Suprapubic skin (tissue), 4 donors: ENCODE data around the gene RSBN1L. TPM values are rescaled to one million over a fixed set of nuclear protein-coding genes. Genes with fewer than 3 reads are reported as not detected.

ENCODE experiments used
- DNase-seq, 2 donors: peaks; one replicate each; pipeline ENCODE4 v3.0.0-alpha.2; 2019; ENCODE audit warnings: low spot score in 2 of 2
- H3K27ac ChIP-seq: fragments of 200-600 bp; sonication (generic); one replicate; pipeline ENCODE4 v1.5.1; 2019
- H3K27me3 ChIP-seq: fragments of 200-600 bp; sonication (generic); one replicate; pipeline ENCODE4 v1.5.1; 2019
- H3K36me3 ChIP-seq: fragments of 200-600 bp; sonication (generic); one replicate; pipeline ENCODE4 v1.5.1; 2019
- H3K4me1 ChIP-seq: fragments of 200-600 bp; sonication (generic); one replicate; pipeline ENCODE4 v1.5.1; 2019
- H3K4me3 ChIP-seq: fragments of 200-600 bp; sonication (generic); one replicate; pipeline ENCODE4 v1.5.1; 2019; ENCODE audit warnings: mild to moderate bottlenecking
- H3K9me3 ChIP-seq: fragments of 200-600 bp; sonication (generic); one replicate; pipeline ENCODE4 v1.5.1; 2019
- CTCF ChIP-seq, 2 donors: fragments of 200-600 bp in 1 of 2; fragments of 450-650 bp in 1 of 2; sonication (generic) in 1 of 2; IDR thresholded peaks; one replicate each; pipeline ENCODE4 v1.5.1; 2016 to 2019; ENCODE audit warnings: antibody characterized with exemption in 2 of 2, mild to moderate bottlenecking in 1 of 2, moderate library complexity in 1 of 2
- EP300 ChIP-seq: sonication (generic); formaldehyde crosslinking; IDR thresholded peaks from one replicate; pipeline ENCODE4 v1.6.1; 2017; ENCODE audit warnings: antibody characterized with exemption
- POLR2A ChIP-seq, 2 donors: fragments of 450-650 bp; IDR thresholded peaks; one replicate each; pipeline ENCODE4 v1.6.1; 2017; ENCODE audit warnings: antibody characterized with exemption in 2 of 2, mild to moderate bottlenecking in 2 of 2, moderate library complexity in 2 of 2
- POLR2AphosphoS5 ChIP-seq, 3 donors: sonication (generic); formaldehyde crosslinking; IDR thresholded peaks; one replicate each; pipeline ENCODE4 v1.6.1; 2017; ENCODE audit warnings: antibody characterized with exemption in 3 of 3
- WGBS: methylation state at CpG from one replicate; pipeline ENCODE4 v1.1.5; 2018; 5-methylcytosine and 5-hydroxymethylcytosine counted together
- total RNA-seq, 4 donors: library from RNA; depleted of rRNA; stranded (reverse); fragments of >200 nt; gene quantifications; one replicate each; pipeline ENCODE4 v1.1.0, GENCODE V29; 2016

RSBN1L gene
- total RNA-seq, 4 donors from 2014 or later, result 17.1 to 19.7 (median 18.3) TPM

- Histone ChIP-seq H3K27ac (no peak overlapping the region), H3K4me3 (no peak overlapping the region), H3K9me3 (no peaks in the 10 kb centered on the region), H3K4me1 (no peaks in the 10 kb centered on the region), H3K36me3 (peaks cover 37% of the 10 kb centered on the region), H3K27me3 (no peaks in the 10 kb centered on the region)
- TF ChIP-seq EP300 (no peak), POLR2A (IDR thresholded peaks at IDR 0.05) (no peak), CTCF (IDR thresholded peaks at IDR 0.05) (no peak), POLR2AphosphoS5 (IDR thresholded peaks at IDR 0.05) (no peak)
- 90% methylated on average over 8 of the region's 8 CpGs for WGBS
- DNase-seq, result no peak
Measured at GRCh38 chr7:77770316-77770715, 74.1 kb downstream of the RSBN1L start.

- Histone ChIP-seq H3K27ac (no peak overlapping the region), H3K27me3 (no peaks in the 10 kb centered on the region), H3K4me1 (no peaks in the 10 kb centered on the region), H3K4me3 (no peak overlapping the region), H3K36me3 (peaks cover 50% of the 10 kb centered on the region), H3K9me3 (no peaks in the 10 kb centered on the region)
- TF ChIP-seq POLR2A (IDR thresholded peaks at IDR 0.05) (no peak), EP300 (no peak), CTCF (IDR thresholded peaks at IDR 0.05) (no peak), POLR2AphosphoS5 (IDR thresholded peaks at IDR 0.05) (no peak)
- DNase-seq, result no peak
Measured at GRCh38 chr7:77771901-77772300, 75.6 kb downstream of the RSBN1L start.

GRCh38 chr7:77778535-77778934 lies 82.3 kb downstream of the RSBN1L start:
- no peak for DNase-seq
- H3K27me3 ChIP-seq, result no peaks in the 10 kb centered on the region
- H3K4me1 ChIP-seq, result no peaks in the 10 kb centered on the region
- no peaks in the 10 kb centered on the region for H3K9me3 ChIP-seq
- 89% methylated on average over 2 of the region's 2 CpGs for WGBS
- TF ChIP-seq POLR2AphosphoS5 (IDR thresholded peaks at IDR 0.05) (no peak), EP300 (no peak), CTCF (IDR thresholded peaks at IDR 0.05) (no peak), POLR2A (IDR thresholded peaks at IDR 0.05) (no peak)
- no peak overlapping the region for H3K4me3 ChIP-seq
- peaks cover 60% of the 10 kb centered on the region for H3K36me3 ChIP-seq
- no peak overlapping the region for H3K27ac ChIP-seq

- Histone ChIP-seq H3K36me3 (peaks cover 36% of the 10 kb centered on the region), H3K4me3 (no peak overlapping the region), H3K9me3 (no peaks in the 10 kb centered on the region), H3K4me1 (no peaks in the 10 kb centered on the region), H3K27me3 (no peaks in the 10 kb centered on the region), H3K27ac (no peak overlapping the region)
- no peak for TF ChIP-seq POLR2AphosphoS5 (IDR thresholded peaks at IDR 0.05)
- TF ChIP-seq EP300, result no peak
- TF ChIP-seq CTCF (IDR thresholded peaks at IDR 0.05), result no peak
- TF ChIP-seq POLR2A (IDR thresholded peaks at IDR 0.05), result no peak
- no peak for DNase-seq
- over 99% methylated on average over 4 of the region's 4 CpGs for WGBS
Measured at GRCh38 chr7:77782383-77782782, 86.1 kb downstream of the RSBN1L start.

GRCh38 chr7:77783111-77783510 lies 86.9 kb downstream of the RSBN1L start:
- Histone ChIP-seq H3K36me3 (peaks cover 34% of the 10 kb centered on the region), H3K4me1 (no peaks in the 10 kb centered on the region), H3K27me3 (no peaks in the 10 kb centered on the region), H3K27ac (no peak overlapping the region), H3K9me3 (no peaks in the 10 kb centered on the region), H3K4me3 (no peak overlapping the region)
- DNase-seq, result no peak
- no peak for TF ChIP-seq POLR2AphosphoS5 (IDR thresholded peaks at IDR 0.05)
- no peak for TF ChIP-seq POLR2A (IDR thresholded peaks at IDR 0.05)
- TF ChIP-seq CTCF (IDR thresholded peaks at IDR 0.05), result no peak
- TF ChIP-seq EP300, result no peak
- WGBS, result 91% methylated on average over 1 of the region's 1 CpG
